Astrocyte of the spinal cord (primary cell): ENCODE results near the gene SLC8A2.

ENCODE experiments used
- DNase-seq: peaks from one replicate; pipeline ENCODE4 v3.0.0; 2011; ENCODE audit warnings: low read depth, low spot score
- H3K4me3 ChIP-seq: 2 replicates; pipeline ENCODE4 v1.5.1; 2011; ENCODE audit warnings: low read depth, mild to moderate bottlenecking, low read length, moderate library complexity
- CTCF ChIP-seq: IDR thresholded peaks from 2 replicates; pipeline ENCODE4 v1.5.1; 2012; ENCODE audit warnings: low read depth, mild to moderate bottlenecking, low read length, inconsistent platforms
- in situ Hi-C: cut with HindIII; loops from 2 replicates; pipeline ENCODE4 v1.10.0; 2017; ENCODE audit warnings: low sequenced_read_pairs

The SLC8A2 gene

GRCh38 chr19:47509973-47510372 lies 38.3 kb upstream of the SLC8A2 start:
- in situ Hi-C loops: no loop called here
- DNase-seq: no peak
- H3K4me3 ChIP-seq: no peak overlapping the region
- no peak for TF ChIP-seq CTCF

GRCh38 chr19:47509170-47509847 lies 37.6 kb upstream of the SLC8A2 start:
- in situ Hi-C loops: no loop called here
- no peak for TF ChIP-seq CTCF
- no peak overlapping the region for H3K4me3 ChIP-seq
- DNase-seq: no peak

DNA sequence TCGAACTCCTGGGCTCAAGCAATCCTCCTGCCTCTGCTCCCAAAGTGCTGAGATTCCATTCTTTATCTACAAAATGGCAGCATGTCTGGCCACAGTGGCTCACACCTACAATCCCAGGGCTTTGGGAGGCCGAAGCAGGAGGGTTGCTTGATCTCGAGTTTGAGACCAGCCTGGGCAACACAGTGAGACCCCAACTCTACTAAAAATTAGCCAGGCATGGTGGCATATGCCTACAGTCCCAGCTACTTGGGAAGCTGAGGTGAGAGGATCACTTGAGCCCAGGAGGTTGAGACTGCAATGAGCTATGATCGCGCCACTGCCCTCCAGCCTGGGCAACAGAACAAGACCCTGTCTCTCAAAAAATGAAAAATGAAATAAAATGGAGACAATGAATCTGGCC lies 37.0 kb upstream of the SLC8A2 start:
- H3K4me3 ChIP-seq: no peak overlapping the region
- DNase-seq: no peak
- TF ChIP-seq CTCF: no peak
- in situ Hi-C loops: no loop called here

- H3K4me3 ChIP-seq: no peak overlapping the region
- in situ Hi-C loops: no loop called here
- TF ChIP-seq CTCF: no peak
- no peak for DNase-seq
Observed at GRCh38 chr19:47507924-47508553, 36.3 kb upstream of the SLC8A2 start.

DNA sequence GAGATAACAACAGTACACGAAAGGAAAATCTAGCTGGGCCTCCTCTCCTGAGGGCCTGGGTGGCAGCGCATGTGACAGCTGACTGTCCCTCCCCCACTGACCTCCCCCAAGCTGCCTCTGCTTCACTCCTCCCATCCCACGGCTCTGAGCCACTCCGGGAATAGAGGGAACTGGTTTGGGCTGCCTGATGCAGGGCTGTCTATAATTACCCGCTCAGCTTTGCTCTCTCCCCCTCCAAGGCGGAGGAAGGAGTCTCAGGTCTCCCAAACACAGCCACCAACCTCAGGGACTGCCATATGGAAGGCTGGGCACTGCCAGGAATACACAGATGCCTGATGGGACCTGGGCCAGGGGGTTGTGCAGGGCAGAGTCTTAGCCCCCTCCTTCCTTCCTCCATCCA lies 35.3 kb upstream of the SLC8A2 start:
- no peak for TF ChIP-seq CTCF
- no peak for DNase-seq
- H3K4me3 ChIP-seq: no peak overlapping the region
- in situ Hi-C loops: no loop called here

GRCh38 chr19:47506459-47506858 lies 34.8 kb upstream of the SLC8A2 start:
- in situ Hi-C loops: no loop called here
- no peak for DNase-seq
- no peak overlapping the region for H3K4me3 ChIP-seq
- TF ChIP-seq CTCF: no peak
